Epithelial cell of esophagus (primary cell): Measurements from ENCODE around the gene TUBA1C.

Source experiments
- DNase-seq: peaks from one replicate; pipeline ENCODE4 v3.0.0; 2010; ENCODE audit warnings: low read depth
- H3K4me3 ChIP-seq: 2 replicates; pipeline ENCODE4 v1.5.1; 2011; ENCODE audit warnings: mild to moderate bottlenecking, low read length, control low read depth
- CTCF ChIP-seq: IDR thresholded peaks from 2 replicates; pipeline ENCODE4 v1.5.1; 2011; ENCODE audit warnings: low read depth, mild to moderate bottlenecking, low read length, control low read depth, inconsistent platforms; ENCODE audit not compliant: insufficient read depth; ENCODE audit errors: missing control alignments

TUBA1C gene

DNA sequence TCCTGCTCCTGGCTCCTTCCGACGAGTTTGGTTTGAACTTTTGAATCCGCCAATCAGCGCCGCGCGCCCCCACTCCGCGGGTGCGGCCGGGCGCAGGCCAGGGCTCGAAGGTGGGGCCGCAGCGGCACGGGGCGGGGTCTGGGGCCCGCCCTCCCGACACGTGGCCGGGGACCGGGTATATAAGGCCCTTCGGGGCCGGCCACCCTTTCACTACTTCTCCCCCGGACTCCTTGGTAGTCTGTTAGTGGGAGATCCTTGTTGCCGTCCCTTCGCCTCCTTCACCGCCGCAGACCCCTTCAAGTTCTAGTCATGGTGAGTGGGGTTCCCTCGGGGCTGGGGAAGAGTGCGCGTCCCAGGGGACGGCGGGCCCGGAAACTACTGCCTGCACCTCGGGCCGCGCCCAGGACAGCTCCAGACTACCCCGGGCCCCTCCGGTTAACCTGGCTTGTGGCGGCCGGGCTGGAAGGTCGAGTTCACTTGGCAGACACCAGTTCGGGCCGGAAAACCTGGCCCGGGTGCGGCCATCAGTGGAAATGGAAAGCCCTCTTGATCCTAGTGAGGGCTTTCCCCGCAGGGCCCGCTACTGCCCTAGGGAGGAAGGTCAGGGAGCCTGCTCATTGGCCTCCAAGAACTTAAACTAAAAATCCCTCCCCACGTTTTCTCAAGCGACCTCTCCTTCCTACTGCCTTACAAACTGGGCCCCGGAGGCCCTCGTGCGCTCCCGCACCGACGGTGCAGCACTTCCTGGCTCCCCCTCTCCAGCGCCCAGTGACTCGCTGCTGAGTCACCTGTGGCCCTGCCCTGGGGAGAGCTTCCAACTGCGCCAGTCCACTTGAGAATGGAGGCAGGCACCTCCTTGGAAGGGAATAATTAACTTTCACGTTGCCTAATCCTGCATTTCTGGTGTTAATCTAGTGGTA, at the start of gene TUBA1C:
TUBA1C (plus strand) TSS at position 210 of the 920 bp plus-strand sequence; CDS start at position 310, 100 bp downstream.
- DNase-seq: peak; percentile 96
- TF ChIP-seq CTCF: no peak
- H3K4me3 ChIP-seq: peak within 1 kb of the TSS; percentile 93

DNA sequence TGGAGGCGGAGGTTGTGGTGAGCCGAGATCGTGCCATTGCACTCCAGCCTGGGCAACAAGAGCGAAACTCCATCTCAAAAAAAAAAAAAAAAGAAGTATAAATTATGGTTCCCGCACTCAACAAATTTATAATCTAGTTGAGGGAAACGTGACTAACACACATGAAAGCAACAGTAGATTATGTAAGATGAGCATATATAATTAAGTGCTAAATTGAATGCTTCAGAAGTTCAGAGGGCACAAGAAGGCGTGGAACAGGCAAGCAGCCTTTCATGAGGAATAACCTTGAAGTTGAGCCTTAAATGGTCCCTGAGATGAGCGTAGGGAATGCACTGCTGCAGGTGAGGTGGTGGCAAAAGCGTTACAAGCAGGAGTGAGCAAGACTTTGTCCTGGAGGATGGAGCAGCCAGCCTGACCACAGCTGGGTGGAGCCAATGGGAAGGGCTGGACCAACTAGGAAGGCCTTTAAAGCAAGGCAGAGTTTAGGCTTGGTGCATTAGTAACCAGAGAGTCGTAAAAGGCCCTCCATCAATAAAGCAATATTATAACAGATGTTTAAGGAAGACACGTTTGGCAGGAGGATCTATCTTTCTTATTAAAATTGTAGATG, 45.4 kb upstream of the TUBA1C start:
- no peak for DNase-seq
- no peak for TF ChIP-seq CTCF
- H3K4me3 ChIP-seq: no peak overlapping the region

DNA sequence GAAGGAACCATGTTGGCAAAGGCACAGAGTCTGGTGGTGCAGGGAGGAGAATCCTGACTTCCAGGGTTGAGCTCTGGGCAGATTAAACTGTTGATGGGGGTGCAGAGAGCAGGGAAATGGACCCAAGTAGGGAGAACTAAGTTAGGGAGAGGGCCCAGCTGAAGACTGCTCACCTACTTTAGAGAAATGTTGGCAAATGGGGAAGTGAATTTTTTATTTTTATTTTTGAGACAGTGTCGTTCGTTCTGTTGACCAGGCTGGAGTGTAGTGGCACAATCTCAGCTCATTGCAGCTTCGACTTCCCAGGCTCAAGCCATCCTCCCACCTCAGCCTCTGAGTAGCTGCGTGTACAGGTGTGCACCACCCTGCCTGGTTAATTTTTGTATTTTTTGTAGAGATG, 43.9 kb upstream of the TUBA1C start:
- no peak for DNase-seq
- H3K4me3 ChIP-seq: no peak overlapping the region
- no peak for TF ChIP-seq CTCF

- DNase-seq: no peak
- TF ChIP-seq CTCF: no peak
- H3K4me3 ChIP-seq: no peak overlapping the region
These were observed 41.8 kb upstream of the TUBA1C start for GRCh38 chr12:49223122-49223521.

- DNase-seq: no peak
- no peak for TF ChIP-seq CTCF
- H3K4me3 ChIP-seq: no peak overlapping the region
These were observed 41.1 kb upstream of the TUBA1C start for GRCh38 chr12:49223590-49224369.

GRCh38 chr12:49225576-49226166, 39.2 kb upstream of the TUBA1C start:
- TF ChIP-seq CTCF: no peak
- no peak overlapping the region for H3K4me3 ChIP-seq
- no peak for DNase-seq
